ENCODE measurements around the gene AK9. TPM values are rescaled to one million over a fixed set of nuclear protein-coding genes. Genes with fewer than 3 reads are reported as not detected.

The AK9 gene
- polyA plus RNA-seq, 1 of the 3 experiments (the other 2 are of a cell fraction) = 0.76 TPM

DNA sequence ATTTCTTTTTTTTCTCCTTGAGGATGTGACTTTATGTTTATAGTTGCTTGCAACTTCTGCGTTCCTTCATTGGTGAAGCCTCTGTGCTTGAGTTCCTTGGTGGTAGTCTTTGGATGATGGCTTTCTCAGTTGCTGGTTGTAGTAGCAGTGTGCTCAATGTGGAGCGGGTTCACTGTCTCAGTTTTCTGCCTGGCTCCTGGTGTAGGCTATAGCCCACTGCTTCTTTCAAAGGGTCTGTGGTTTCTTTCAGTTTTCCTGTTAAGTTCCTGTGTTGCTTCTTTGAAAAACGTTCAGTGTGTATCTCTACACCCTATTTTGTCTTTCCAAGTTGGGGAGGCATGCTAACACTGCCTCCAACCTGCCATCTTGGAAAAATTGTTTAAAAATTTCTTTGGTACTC, 174.1 kb downstream of the AK9 start:
- H3F3A ChIP-seq (replicated peaks; ENCODE audit: insufficient read depth) = peaks cover 4% of the 10 kb centered on the region
- H3K27me3 ChIP-seq (ENCODE audit: insufficient read depth) = no peaks in the 10 kb centered on the region
- no peaks in the 10 kb centered on the region for H4K20me1 ChIP-seq (ENCODE audit: insufficient read depth)
- ChIA-PET POLR2A (no interaction called here), CTCF (interaction anchor here (1.4 kb wide), 1 partner anchor 9 kb away, joined by 3 read pairs; no protein-coding TSS in a partner anchor)
- H3K79me2 ChIP-seq (ENCODE audit: insufficient read depth) = no peaks in the 10 kb centered on the region
- H3K9me2 ChIP-seq = no peaks in the 10 kb centered on the region
- no peak for DNase-seq
- H2AFZ ChIP-seq (ENCODE audit: low read depth) = no peak overlapping the region
- H3K9ac ChIP-seq = no peak overlapping the region
- WGBS (ENCODE audit: low lambda C conversion rate) = 51% methylated on average over 2 of the region's 3 CpGs
- no peak overlapping the region for H3K27ac ChIP-seq (ENCODE audit: low read depth in 2 of 2, low read length in 1 of 2)
- no peak overlapping the region for H3K4me2 ChIP-seq
- TF ChIP-seq, protein P1, sequence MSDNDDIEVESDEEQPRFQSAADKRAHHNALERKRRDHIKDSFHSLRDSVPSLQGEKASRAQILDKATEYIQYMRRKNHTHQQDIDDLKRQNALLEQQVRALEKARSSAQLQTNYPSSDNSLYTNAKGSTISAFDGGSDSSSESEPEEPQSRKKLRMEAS (IDR thresholded peaks at IDR 0.05; ENCODE audit: low read depth) = no peak
- no peak for TF ChIP-seq SIN3A (IDR thresholded peaks at IDR 0.05; ENCODE audit: borderline replicate concordance, low read depth, low read length)
- no peak for TF ChIP-seq RAD21 (IDR thresholded peaks at IDR 0.05; ENCODE audit: low read length)
- TF ChIP-seq FOXM1 (IDR thresholded peaks at IDR 0.05; ENCODE audit: low read depth) = no peak
- no peak for TF ChIP-seq TEAD4 (IDR thresholded peaks at IDR 0.05; ENCODE audit: borderline replicate concordance, insufficient read depth)
- TF ChIP-seq JUND (IDR thresholded peaks at IDR 0.05) = no peak
- TF ChIP-seq CHD2 (IDR thresholded peaks at IDR 0.05; ENCODE audit: low read length, partially characterized antibody) = no peak
- TF ChIP-seq, protein P2, sequence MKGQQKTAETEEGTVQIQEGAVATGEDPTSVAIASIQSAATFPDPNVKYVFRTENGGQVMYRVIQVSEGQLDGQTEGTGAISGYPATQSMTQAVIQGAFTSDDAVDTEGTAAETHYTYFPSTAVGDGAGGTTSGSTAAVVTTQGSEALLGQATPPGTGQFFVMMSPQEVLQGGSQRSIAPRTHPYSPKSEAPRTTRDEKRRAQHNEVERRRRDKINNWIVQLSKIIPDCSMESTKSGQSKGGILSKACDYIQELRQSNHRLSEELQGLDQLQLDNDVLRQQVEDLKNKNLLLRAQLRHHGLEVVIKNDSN (IDR thresholded peaks at IDR 0.05; ENCODE audit: borderline replicate concordance, low read depth) = no peak
- TF ChIP-seq RFX5 (IDR thresholded peaks at IDR 0.05; ENCODE audit: low read length) = no peak
- TF ChIP-seq RCOR1 (IDR thresholded peaks at IDR 0.05; ENCODE audit: low read length) = no peak
- TF ChIP-seq, protein P3, sequence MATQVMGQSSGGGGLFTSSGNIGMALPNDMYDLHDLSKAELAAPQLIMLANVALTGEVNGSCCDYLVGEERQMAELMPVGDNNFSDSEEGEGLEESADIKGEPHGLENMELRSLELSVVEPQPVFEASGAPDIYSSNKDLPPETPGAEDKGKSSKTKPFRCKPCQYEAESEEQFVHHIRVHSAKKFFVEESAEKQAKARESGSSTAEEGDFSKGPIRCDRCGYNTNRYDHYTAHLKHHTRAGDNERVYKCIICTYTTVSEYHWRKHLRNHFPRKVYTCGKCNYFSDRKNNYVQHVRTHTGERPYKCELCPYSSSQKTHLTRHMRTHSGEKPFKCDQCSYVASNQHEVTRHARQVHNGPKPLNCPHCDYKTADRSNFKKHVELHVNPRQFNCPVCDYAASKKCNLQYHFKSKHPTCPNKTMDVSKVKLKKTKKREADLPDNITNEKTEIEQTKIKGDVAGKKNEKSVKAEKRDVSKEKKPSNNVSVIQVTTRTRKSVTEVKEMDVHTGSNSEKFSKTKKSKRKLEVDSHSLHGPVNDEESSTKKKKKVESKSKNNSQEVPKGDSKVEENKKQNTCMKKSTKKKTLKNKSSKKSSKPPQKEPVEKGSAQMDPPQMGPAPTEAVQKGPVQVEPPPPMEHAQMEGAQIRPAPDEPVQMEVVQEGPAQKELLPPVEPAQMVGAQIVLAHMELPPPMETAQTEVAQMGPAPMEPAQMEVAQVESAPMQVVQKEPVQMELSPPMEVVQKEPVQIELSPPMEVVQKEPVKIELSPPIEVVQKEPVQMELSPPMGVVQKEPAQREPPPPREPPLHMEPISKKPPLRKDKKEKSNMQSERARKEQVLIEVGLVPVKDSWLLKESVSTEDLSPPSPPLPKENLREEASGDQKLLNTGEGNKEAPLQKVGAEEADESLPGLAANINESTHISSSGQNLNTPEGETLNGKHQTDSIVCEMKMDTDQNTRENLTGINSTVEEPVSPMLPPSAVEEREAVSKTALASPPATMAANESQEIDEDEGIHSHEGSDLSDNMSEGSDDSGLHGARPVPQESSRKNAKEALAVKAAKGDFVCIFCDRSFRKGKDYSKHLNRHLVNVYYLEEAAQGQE (IDR thresholded peaks at IDR 0.05; ENCODE audit: low read depth, low read length) = no peak
- TF ChIP-seq EZH2phosphoT487 (IDR thresholded peaks at IDR 0.05; ENCODE audit: borderline replicate concordance, low read depth) = no peak
- no peak for TF ChIP-seq TCF12 (IDR thresholded peaks at IDR 0.05)
- TF ChIP-seq, protein P4, sequence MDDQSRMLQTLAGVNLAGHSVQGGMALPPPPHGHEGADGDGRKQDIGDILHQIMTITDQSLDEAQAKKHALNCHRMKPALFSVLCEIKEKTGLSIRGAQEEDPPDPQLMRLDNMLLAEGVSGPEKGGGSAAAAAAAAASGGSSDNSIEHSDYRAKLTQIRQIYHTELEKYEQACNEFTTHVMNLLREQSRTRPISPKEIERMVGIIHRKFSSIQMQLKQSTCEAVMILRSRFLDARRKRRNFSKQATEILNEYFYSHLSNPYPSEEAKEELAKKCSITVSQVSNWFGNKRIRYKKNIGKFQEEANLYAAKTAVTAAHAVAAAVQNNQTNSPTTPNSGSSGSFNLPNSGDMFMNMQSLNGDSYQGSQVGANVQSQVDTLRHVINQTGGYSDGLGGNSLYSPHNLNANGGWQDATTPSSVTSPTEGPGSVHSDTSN (IDR thresholded peaks at IDR 0.05) = no peak
- no peak for TF ChIP-seq MXI1 (IDR thresholded peaks at IDR 0.05; ENCODE audit: low read depth, low read length)
- TF ChIP-seq POLR2AphosphoS5 (IDR thresholded peaks at IDR 0.05; ENCODE audit: low read depth, low read length) = no peak
- no peak for TF ChIP-seq SMC3 (IDR thresholded peaks at IDR 0.05; ENCODE audit: low read depth, low read length)
- H3K9me3 ChIP-seq = no peaks in the 10 kb centered on the region
- no peaks in the 10 kb centered on the region for H3K36me3 ChIP-seq (replicated peaks in 1 of 2; ENCODE audit: control insufficient read depth in 1 of 2, insufficient read depth in 2 of 2, low read length in 1 of 2)
- H3K4me3 ChIP-seq (ENCODE audit: low read depth in 2 of 2, low read length in 1 of 2) = no peak overlapping the region
- peaks cover 0 to 23% of the 10 kb centered on the region in 2 experiments; a peak in 1 of 4 replicates for H3K4me1 ChIP-seq (ENCODE audit: control insufficient read depth in 1 of 2, insufficient read depth in 2 of 2, low read depth in 1 of 2, low read length in 1 of 2)
